ENCODE results near the gene TRIP13. TPM values are rescaled to one million over a fixed set of nuclear protein-coding genes. Genes with fewer than 3 reads are reported as not detected.

Gene TRIP13
- total and polyA plus RNA-seq, 2 experiments from 2014 or later, result 9.2 to 9.4 TPM

DNA sequence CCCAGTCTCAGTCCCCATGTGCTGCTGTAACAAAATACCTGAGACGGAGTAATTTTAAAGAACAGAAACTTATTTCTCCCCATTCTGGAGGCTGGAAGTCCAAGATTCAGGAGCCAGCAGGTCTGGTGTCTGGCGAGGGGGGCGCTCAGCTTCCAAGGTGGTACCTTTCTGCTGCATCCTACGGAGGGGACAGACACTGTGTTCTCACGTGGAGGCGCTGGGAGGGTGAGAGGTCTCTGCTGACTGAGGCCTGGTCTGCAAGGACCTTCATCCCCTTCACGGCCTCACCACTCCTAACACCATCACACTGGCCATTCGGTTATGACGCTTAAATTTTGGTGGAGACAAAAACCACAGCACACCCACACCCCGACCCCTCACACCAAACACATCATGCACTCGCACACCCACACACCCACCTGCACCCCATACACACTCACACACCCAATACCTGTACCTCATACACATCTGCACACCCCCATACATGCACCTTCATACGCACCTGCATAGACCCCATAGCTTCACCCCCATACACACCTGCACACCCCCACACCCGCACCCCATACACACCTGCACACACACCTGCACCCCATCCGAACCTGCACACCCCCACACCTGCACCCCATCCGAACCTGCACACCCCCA is 32.1 kb upstream of the TRIP13 start:
- no peak overlapping the region for H3K27ac ChIP-seq
- H3K79me2 ChIP-seq, result no peaks in the 10 kb centered on the region
- no peaks in the 10 kb centered on the region for H3K27me3 ChIP-seq
- no peaks in the 10 kb centered on the region for H3K9me3 ChIP-seq (ENCODE audit: low read depth)
- no peaks in the 10 kb centered on the region for H3K9me2 ChIP-seq (replicated peaks; ENCODE audit: insufficient read depth)
- no peak overlapping the region for H3K4me2 ChIP-seq
- no peak for DNase-seq (ENCODE audit: low spot score)
- H3K4me1 ChIP-seq (ENCODE audit: insufficient read depth), result no peaks in the 10 kb centered on the region
- no peaks in the 10 kb centered on the region for H3K36me3 ChIP-seq (replicated peaks; ENCODE audit: insufficient read depth, low read depth)
- H4K20me1 ChIP-seq (ENCODE audit: insufficient read depth, poor library complexity, severe bottlenecking), result no peaks in the 10 kb centered on the region
- H3K4me3 ChIP-seq, result no peak overlapping the region
- H2AFZ ChIP-seq, result no peak overlapping the region
- no peak for TF ChIP-seq EZH2 (IDR thresholded peaks at IDR 0.05; ENCODE audit: borderline replicate concordance)
- TF ChIP-seq, protein P1, sequence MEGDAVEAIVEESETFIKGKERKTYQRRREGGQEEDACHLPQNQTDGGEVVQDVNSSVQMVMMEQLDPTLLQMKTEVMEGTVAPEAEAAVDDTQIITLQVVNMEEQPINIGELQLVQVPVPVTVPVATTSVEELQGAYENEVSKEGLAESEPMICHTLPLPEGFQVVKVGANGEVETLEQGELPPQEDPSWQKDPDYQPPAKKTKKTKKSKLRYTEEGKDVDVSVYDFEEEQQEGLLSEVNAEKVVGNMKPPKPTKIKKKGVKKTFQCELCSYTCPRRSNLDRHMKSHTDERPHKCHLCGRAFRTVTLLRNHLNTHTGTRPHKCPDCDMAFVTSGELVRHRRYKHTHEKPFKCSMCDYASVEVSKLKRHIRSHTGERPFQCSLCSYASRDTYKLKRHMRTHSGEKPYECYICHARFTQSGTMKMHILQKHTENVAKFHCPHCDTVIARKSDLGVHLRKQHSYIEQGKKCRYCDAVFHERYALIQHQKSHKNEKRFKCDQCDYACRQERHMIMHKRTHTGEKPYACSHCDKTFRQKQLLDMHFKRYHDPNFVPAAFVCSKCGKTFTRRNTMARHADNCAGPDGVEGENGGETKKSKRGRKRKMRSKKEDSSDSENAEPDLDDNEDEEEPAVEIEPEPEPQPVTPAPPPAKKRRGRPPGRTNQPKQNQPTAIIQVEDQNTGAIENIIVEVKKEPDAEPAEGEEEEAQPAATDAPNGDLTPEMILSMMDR (IDR thresholded peaks at IDR 0.05; ENCODE audit: poor library complexity), result no peak
- TF ChIP-seq EZH2phosphoT487 (IDR thresholded peaks at IDR 0.05; ENCODE audit: low read depth, severe bottlenecking, unreplicated experiment), result no peak
- 97% methylated on average over 15 of the region's 15 CpGs for WGBS (ENCODE audit: low lambda C conversion rate, missing lambda C conversion rate)

DNA sequence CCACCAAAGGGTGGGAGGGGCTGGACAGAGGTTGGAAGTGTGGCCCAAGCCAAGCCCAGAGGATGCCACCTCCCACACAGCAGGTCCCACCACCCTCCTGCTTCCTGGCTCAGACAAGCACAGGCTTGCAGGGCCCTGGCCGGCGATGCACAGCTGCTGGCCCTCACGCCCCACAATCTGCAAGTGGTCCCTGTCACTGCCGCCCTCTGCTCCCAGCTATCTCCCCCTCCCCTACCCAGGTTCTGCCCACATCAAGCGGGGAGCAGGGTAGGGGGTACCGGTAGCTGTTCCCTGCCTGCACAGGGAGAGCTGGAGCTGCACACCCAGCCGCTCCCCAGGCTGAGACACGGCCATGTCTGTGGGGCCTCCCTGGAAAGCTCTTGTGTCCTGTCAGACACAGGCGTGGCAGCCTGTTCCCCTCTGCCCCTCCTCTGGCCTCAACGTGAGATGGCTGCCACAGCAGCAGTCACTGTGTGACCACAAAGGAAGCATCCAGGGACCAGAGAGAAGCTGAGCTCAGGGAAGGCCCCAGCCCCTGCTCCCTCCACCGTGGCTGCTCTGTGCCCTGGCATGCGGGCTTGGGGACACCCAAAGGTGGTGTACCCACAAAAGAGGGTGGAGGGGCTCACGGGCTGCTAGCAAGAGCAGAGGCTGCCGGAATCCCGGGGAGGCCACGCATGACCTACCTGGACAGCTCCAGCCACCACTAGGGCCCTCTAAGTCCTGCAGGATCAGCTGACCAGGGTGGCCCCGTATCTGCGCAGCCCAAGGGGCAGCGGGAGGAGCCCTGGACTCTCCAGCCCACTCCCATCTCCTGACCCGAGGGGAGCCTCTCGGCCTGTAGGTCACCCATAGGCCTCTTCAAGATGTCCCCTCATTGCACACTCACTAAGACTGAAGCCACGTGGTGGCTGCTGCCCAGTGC is 31.0 kb upstream of the TRIP13 start:
- TF ChIP-seq, protein P1 (IDR thresholded peaks at IDR 0.05; ENCODE audit: poor library complexity), result no peak
- TF ChIP-seq EZH2 (IDR thresholded peaks at IDR 0.05; ENCODE audit: borderline replicate concordance), result no peak
- TF ChIP-seq EZH2phosphoT487 (IDR thresholded peaks at IDR 0.05; ENCODE audit: low read depth, severe bottlenecking, unreplicated experiment), result no peak
- H3K4me3 ChIP-seq, result no peak overlapping the region
- no peaks in the 10 kb centered on the region for H3K4me1 ChIP-seq (ENCODE audit: insufficient read depth)
- no peak overlapping the region for H3K4me2 ChIP-seq
- H3K9me3 ChIP-seq (ENCODE audit: low read depth), result no peaks in the 10 kb centered on the region
- no peaks in the 10 kb centered on the region for H3K27me3 ChIP-seq
- WGBS (ENCODE audit: low lambda C conversion rate, missing lambda C conversion rate), result 90% methylated on average over 22 of the region's 22 CpGs
- H3K27ac ChIP-seq, result no peak overlapping the region
- no peaks in the 10 kb centered on the region for H3K79me2 ChIP-seq
- no peak for DNase-seq (ENCODE audit: low spot score)
- H2AFZ ChIP-seq, result no peak overlapping the region
- H4K20me1 ChIP-seq (ENCODE audit: insufficient read depth, poor library complexity, severe bottlenecking), result no peaks in the 10 kb centered on the region
- no peaks in the 10 kb centered on the region for H3K36me3 ChIP-seq (replicated peaks; ENCODE audit: insufficient read depth, low read depth)
- no peaks in the 10 kb centered on the region for H3K9me2 ChIP-seq (replicated peaks; ENCODE audit: insufficient read depth)

DNA sequence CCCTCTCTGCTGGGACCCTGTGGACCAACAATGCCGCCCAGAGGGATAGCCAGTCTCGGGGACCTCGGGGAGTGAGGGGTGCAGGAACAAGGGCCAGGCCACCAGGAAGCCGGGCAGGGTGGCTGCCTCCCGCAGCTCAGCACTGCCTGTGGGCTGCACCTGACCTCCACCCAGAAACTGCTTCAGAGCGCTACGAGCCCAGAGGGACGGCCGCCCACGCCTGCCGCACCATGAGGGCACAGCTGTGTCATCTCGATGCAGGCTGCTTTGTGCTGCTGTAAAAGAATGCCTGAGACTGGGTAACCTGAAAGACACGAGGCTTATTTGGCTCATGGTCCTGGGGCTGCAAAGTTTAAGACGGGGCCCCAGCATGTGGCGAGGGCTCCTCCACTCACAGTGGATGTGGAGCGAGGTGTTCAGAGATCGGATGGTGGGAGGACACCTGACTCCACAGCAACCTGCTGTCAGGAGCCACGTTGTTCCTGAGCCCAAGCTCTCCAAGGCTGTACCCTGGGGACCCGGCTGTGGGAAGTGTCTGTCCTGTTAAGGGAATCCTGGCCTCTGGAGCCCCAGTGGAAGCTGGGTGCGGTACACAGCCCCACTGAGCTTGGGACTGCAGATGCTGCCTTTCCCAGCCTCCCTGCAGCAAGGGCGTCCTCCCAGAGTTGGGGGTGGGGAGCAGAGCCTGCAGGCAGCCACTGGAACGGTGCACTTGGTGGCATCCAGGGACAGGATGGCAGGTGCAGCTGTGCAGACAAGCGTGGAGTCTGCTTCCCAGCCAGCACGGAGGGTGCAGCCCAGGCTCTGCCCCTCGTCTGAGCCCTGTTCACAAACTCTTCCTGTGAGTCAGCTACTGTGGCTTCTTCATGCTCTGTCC is 30.1 kb upstream of the TRIP13 start:
- TF ChIP-seq, protein P1 (IDR thresholded peaks at IDR 0.05; ENCODE audit: poor library complexity), result no peak
- TF ChIP-seq EZH2 (IDR thresholded peaks at IDR 0.05; ENCODE audit: borderline replicate concordance), result no peak
- no peak for TF ChIP-seq EZH2phosphoT487 (IDR thresholded peaks at IDR 0.05; ENCODE audit: low read depth, severe bottlenecking, unreplicated experiment)
- Histone ChIP-seq H3K4me3 (no peak overlapping the region), H3K9me2 (replicated peaks; ENCODE audit: insufficient read depth) (no peaks in the 10 kb centered on the region), H3K4me2 (no peak overlapping the region), H3K9me3 (ENCODE audit: low read depth) (no peaks in the 10 kb centered on the region), H4K20me1 (ENCODE audit: insufficient read depth, poor library complexity, severe bottlenecking) (no peaks in the 10 kb centered on the region), H3K79me2 (no peaks in the 10 kb centered on the region), H2AFZ (no peak overlapping the region), H3K27ac (no peak overlapping the region), H3K27me3 (no peaks in the 10 kb centered on the region), H3K4me1 (ENCODE audit: insufficient read depth) (peaks cover 5% of the 10 kb centered on the region), H3K36me3 (replicated peaks; ENCODE audit: insufficient read depth, low read depth) (no peaks in the 10 kb centered on the region)
- WGBS (ENCODE audit: low lambda C conversion rate, missing lambda C conversion rate), result 92% methylated on average over 25 of the region's 25 CpGs
- DNase-seq (ENCODE audit: low spot score), result no peak
